ENCODE data around the gene HLF. TPM values are rescaled to one million over a fixed set of nuclear protein-coding genes. Genes with fewer than 3 reads are reported as not detected.

HLF gene
- total and polyA plus RNA-seq, 2 of the 4 experiments (the other 2 are of a cell fraction) = 0.18 TPM; not detected in 1

DNA sequence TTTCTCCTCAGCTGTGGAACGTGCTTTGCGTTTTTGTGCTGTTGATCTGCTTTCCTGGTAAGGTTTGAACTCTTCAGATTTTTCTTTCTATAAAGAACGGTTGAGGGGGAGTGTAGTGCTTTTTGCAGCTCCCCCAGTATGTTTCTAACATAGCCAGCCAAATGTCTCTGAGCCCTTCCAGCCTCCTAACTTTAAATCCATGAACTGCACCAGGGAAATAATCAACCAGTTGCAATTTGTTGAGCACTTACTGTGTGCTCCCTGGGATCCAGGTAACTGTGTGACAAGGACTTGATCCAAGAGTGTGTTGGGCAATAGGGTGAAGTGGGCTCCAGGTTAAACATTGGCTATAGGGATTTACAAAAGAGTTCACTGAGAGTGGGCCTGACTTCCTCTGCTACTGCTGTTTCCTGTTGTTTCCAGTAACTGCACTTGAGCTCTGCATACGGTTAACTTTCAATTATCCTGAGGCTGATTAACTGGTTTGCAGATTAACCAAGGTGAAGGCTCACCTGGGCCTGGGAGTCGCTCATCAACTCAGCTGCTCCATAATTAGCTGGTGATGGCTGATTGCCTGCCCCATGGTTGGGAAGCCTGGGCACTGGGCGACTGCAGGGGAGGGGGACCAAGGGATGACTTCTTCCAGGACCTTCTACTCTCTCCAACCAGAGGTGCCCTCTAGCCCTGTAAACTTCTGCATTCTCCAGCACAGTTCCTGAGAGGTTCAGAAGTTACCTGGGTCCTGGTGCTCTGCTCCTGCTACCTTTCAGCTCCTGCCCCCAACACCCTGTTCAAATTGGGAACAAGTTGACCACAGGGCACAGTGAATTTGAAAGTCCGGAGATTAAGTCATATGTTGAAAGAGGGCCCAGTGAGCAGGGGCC lies 19.5 kb downstream of the HLF start:
- Histone ChIP-seq H4K5ac (ENCODE audit: low read depth, low read length) (no peak overlapping the region), H2AK9ac (replicated peaks; ENCODE audit: low read depth, low read length, poor library complexity) (no peak overlapping the region), H3K4me1 (ENCODE audit: control insufficient read depth, insufficient read depth, low read length) (peaks cover 5% of the 10 kb centered on the region; the same call in 1 of the 2 replicates), H2AFZ (replicated peaks; ENCODE audit: low read length, poor library complexity) (no peak overlapping the region), H4K20me1 (ENCODE audit: insufficient read depth, low read length) (no peaks in the 10 kb centered on the region), H3K23ac (ENCODE audit: low read depth, low read length) (no peak overlapping the region), H2BK20ac (ENCODE audit: low read depth, low read length) (no peak overlapping the region), H2AK5ac (ENCODE audit: low read depth, low read length) (no peak overlapping the region), H3K9ac (ENCODE audit: low read depth, low read length) (no peak overlapping the region), H2BK15ac (ENCODE audit: low read depth, low read length) (no peak overlapping the region), H3K4me3 (ENCODE audit: insufficient read depth, low read depth, low read length) (no peak overlapping the region), H3K4ac (ENCODE audit: low read depth, low read length) (no peak overlapping the region), H3K56ac (ENCODE audit: extremely low read depth, insufficient read depth, low read length) (no peak overlapping the region), H4K91ac (ENCODE audit: insufficient read depth, low read depth, low read length) (no peak overlapping the region), H3K36me3 (ENCODE audit: control insufficient read depth, insufficient read depth, low read length) (no peaks in the 10 kb centered on the region), H2BK5ac (ENCODE audit: low read depth, low read length, poor library complexity, severe bottlenecking) (no peak overlapping the region), H3K9me1 (ENCODE audit: insufficient read depth, low read length) (no peaks in the 10 kb centered on the region), H3K18ac (ENCODE audit: low read depth, low read length) (no peak overlapping the region), H3K14ac (replicated peaks; ENCODE audit: low read depth, low read length) (no peak overlapping the region), H3K27me3 (ENCODE audit: control insufficient read depth, insufficient read depth, low read length) (no peaks in the 10 kb centered on the region; the same call in 1 of the 2 replicates), H3K9me3 (ENCODE audit: control insufficient read depth, insufficient read depth, low read length) (no peaks in the 10 kb centered on the region), H4K8ac (ENCODE audit: low read depth in 2 of 2, low read length in 2 of 2) (no peak overlapping the region), H3K79me1 (ENCODE audit: low read depth in 1 of 2, low read length in 2 of 2) (no peaks in the 10 kb centered on the region), H3K4me2 (ENCODE audit: low read depth, low read length) (no peak overlapping the region), H2BK120ac (ENCODE audit: low read depth, low read length) (no peak overlapping the region), H3K27ac (ENCODE audit: insufficient read depth, low read length) (no peak overlapping the region)
- intact Hi-C loops (cut with micrococcal nuclease) = no loop called here
- ATAC-seq (ENCODE audit: low read depth) = no peak
- DNase-seq = no peak
- dilution Hi-C loops (cut with HindIII; ENCODE audit: low sequenced_read_pairs, unreplicated experiment) = no loop called here
- no CpG with 5 or more reads among the region's 7 CpGs for WGBS, 2 experiments (ENCODE audit: extremely low coverage in 2 of 2, insufficient read length in 1 of 2)
- BruUV-seq (replicated peaks) = no TSS peak
- in situ Hi-C loops (cut with MboI; ENCODE audit: low sequenced_read_pairs) = no loop called here
- ChIA-PET POLR2A (ENCODE audit: unreplicated experiment) (no interaction called here), CTCF (no interaction called here)
- TF ChIP-seq, protein P1, sequence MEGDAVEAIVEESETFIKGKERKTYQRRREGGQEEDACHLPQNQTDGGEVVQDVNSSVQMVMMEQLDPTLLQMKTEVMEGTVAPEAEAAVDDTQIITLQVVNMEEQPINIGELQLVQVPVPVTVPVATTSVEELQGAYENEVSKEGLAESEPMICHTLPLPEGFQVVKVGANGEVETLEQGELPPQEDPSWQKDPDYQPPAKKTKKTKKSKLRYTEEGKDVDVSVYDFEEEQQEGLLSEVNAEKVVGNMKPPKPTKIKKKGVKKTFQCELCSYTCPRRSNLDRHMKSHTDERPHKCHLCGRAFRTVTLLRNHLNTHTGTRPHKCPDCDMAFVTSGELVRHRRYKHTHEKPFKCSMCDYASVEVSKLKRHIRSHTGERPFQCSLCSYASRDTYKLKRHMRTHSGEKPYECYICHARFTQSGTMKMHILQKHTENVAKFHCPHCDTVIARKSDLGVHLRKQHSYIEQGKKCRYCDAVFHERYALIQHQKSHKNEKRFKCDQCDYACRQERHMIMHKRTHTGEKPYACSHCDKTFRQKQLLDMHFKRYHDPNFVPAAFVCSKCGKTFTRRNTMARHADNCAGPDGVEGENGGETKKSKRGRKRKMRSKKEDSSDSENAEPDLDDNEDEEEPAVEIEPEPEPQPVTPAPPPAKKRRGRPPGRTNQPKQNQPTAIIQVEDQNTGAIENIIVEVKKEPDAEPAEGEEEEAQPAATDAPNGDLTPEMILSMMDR (conservative IDR thresholded peaks at IDR 0.05; ENCODE audit: low read depth, low read length) = no peak
- no peak for TF ChIP-seq CHD1 (IDR thresholded peaks at IDR 0.05; ENCODE audit: low read depth, low read length)
- no peak for TF ChIP-seq RFX5 (IDR thresholded peaks at IDR 0.05; ENCODE audit: low read depth, low read length)
- TF ChIP-seq, protein P2, sequence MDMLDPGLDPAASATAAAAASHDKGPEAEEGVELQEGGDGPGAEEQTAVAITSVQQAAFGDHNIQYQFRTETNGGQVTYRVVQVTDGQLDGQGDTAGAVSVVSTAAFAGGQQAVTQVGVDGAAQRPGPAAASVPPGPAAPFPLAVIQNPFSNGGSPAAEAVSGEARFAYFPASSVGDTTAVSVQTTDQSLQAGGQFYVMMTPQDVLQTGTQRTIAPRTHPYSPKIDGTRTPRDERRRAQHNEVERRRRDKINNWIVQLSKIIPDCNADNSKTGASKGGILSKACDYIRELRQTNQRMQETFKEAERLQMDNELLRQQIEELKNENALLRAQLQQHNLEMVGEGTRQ (IDR thresholded peaks at IDR 0.05; ENCODE audit: low read depth, low read length) = no peak
- TF ChIP-seq MAFK (IDR thresholded peaks at IDR 0.05; ENCODE audit: low read depth, low read length) = no peak
- TF ChIP-seq NFE2L2 (IDR thresholded peaks at IDR 0.05; ENCODE audit: low read depth, low read length) = no peak
- no peak for TF ChIP-seq RCOR1 (IDR thresholded peaks at IDR 0.05; ENCODE audit: insufficient replicate concordance, low read length)
- no peak for TF ChIP-seq MXI1 (IDR thresholded peaks at IDR 0.05; ENCODE audit: borderline replicate concordance, low read depth, low read length)
- no peak for TF ChIP-seq RAD21 (IDR thresholded peaks at IDR 0.05; ENCODE audit: low read length)
- no peak for TF ChIP-seq SMC3 (IDR thresholded peaks at IDR 0.05; ENCODE audit: low read depth, low read length)
- TF ChIP-seq BHLHE40 (IDR thresholded peaks at IDR 0.05; ENCODE audit: low read depth, low read length) = no peak
- no peak for TF ChIP-seq FOS (IDR thresholded peaks at IDR 0.05; ENCODE audit: low read depth, low read length)
- TF ChIP-seq ELK1 (IDR thresholded peaks at IDR 0.05; ENCODE audit: borderline replicate concordance, low read depth, low read length) = no peak
- TF ChIP-seq MAZ (IDR thresholded peaks at IDR 0.05; ENCODE audit: borderline replicate concordance, low read depth, low read length) = no peak
- TF ChIP-seq POLR2A (IDR thresholded peaks at IDR 0.05; ENCODE audit: low read depth, low read length) = no peak

Measured in IMR-90 (cell line).